Hematopoietic multipotent progenitor cell treated with erythropoietin and hydrocortisone succinate and interleukin-3 and kit ligand, for 15 days (in vitro differentiated cells): Measurements from ENCODE around the gene RMDN2.
"Not testable (repeated sequence)": the region's sequence is repeated elsewhere in the genome, so short reads cannot be mapped to it uniquely, and the experiment has no call there.

ENCODE experiments used
- DNase-seq: peaks from one replicate; pipeline ENCODE4 v3.0.0-alpha.2; 2015; ENCODE audit warnings: low spot score

RMDN2 gene

GRCh38 chr2:37992601-37993000 lies 67.5 kb downstream of the RMDN2 start:
- no peak for DNase-seq

- DNase-seq: no peak
Measured at GRCh38 chr2:37993143-37993542, 68.1 kb downstream of the RMDN2 start.

- no peak for DNase-seq
Measured at GRCh38 chr2:37997629-37998028, 72.5 kb downstream of the RMDN2 start.

GRCh38 chr2:38000485-38001222 lies 75.6 kb downstream of the RMDN2 start:
- DNase-seq: no peak

GRCh38 chr2:38010187-38010586 lies 85.1 kb downstream of the RMDN2 start:
- DNase-seq: not testable (repeated sequence)

GRCh38 chr2:38010995-38011394 lies 85.9 kb downstream of the RMDN2 start:
- DNase-seq: no peak

GRCh38 chr2:38013158-38013752 lies 88.2 kb downstream of the RMDN2 start:
- no peak for DNase-seq

- no peak for DNase-seq
Measured at GRCh38 chr2:38016219-38016618, 91.1 kb downstream of the RMDN2 start.

GRCh38 chr2:38017836-38018235 lies 92.7 kb downstream of the RMDN2 start:
- no peak for DNase-seq

GRCh38 chr2:38020359-38021069 lies 95.4 kb downstream of the RMDN2 start:
- not testable (repeated sequence) for DNase-seq

- no peak for DNase-seq
Measured at GRCh38 chr2:38021589-38021988, 96.5 kb downstream of the RMDN2 start.

- DNase-seq: no peak
Measured at GRCh38 chr2:38026846-38027245, 101.8 kb downstream of the RMDN2 start.

GRCh38 chr2:38028829-38029228 lies 103.7 kb downstream of the RMDN2 start:
- no peak for DNase-seq

- DNase-seq: no peak
Measured at GRCh38 chr2:38029512-38029911, 104.4 kb downstream of the RMDN2 start.

GRCh38 chr2:38030635-38031355 lies 105.7 kb downstream of the RMDN2 start:
- no peak for DNase-seq

GRCh38 chr2:38032946-38033345 lies 107.9 kb downstream of the RMDN2 start:
- no peak for DNase-seq

- no peak for DNase-seq
Measured at GRCh38 chr2:38033646-38034045, 108.6 kb downstream of the RMDN2 start.

- no peak for DNase-seq
Measured at GRCh38 chr2:38035968-38036367, 110.9 kb downstream of the RMDN2 start.

- DNase-seq: no peak
Measured at GRCh38 chr2:38037325-38037724, 112.2 kb downstream of the RMDN2 start.

GRCh38 chr2:38037757-38038621 lies 112.9 kb downstream of the RMDN2 start:
- no peak for DNase-seq

- no peak for DNase-seq
Measured at GRCh38 chr2:38038682-38039081, 113.6 kb downstream of the RMDN2 start.
